Measurements from ENCODE around the gene THSD7A.

The THSD7A gene

DNA sequence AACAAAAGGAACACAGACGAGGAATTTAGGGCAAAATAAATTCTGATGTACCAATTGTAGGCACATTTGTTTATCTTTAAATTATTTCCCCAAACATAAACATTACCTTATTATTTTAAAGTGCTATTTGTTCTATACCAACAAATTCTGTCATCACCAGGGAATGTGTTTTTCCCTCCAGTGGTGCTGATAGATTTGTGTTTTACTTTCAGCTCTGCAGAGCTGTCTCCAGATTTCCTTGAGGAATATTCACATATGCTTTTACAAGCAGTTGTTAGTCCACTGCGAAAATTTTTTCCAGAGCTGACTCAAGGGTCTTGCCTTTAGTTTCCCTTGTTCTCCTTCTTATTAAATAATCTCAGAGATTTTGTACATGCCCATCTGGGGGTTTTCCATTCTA is 495.6 kb downstream of the THSD7A start:
- ChIA-PET POLR2A (no interaction called here), CTCF (no interaction called here)
- TF ChIP-seq, protein P1, sequence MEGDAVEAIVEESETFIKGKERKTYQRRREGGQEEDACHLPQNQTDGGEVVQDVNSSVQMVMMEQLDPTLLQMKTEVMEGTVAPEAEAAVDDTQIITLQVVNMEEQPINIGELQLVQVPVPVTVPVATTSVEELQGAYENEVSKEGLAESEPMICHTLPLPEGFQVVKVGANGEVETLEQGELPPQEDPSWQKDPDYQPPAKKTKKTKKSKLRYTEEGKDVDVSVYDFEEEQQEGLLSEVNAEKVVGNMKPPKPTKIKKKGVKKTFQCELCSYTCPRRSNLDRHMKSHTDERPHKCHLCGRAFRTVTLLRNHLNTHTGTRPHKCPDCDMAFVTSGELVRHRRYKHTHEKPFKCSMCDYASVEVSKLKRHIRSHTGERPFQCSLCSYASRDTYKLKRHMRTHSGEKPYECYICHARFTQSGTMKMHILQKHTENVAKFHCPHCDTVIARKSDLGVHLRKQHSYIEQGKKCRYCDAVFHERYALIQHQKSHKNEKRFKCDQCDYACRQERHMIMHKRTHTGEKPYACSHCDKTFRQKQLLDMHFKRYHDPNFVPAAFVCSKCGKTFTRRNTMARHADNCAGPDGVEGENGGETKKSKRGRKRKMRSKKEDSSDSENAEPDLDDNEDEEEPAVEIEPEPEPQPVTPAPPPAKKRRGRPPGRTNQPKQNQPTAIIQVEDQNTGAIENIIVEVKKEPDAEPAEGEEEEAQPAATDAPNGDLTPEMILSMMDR (IDR thresholded peaks at IDR 0.05; ENCODE audit: insufficient read depth, low read length, missing control alignments) = no peak
- no peak for DNase-seq (ENCODE audit: low read depth, low spot score)
- H3K4me3 ChIP-seq (ENCODE audit: low read depth, low read length) = no peak overlapping the region

DNA sequence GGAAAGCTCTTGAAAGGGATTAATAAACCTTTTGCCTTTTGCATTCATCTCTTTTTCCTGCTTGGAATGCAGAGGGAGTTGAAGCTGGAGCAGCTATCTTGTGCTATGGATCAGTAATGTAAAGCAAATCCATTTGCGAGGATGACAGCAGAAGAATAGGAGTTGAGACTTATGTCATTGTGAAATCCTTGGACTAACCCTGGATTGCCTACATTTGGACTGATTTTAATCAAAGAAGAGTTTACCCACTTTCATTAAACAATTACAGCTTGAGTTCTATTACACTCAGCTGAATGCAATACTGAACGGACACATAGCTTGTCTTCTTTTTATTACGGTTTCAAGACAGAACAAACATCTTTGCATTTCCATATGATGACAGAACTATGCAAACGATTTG is 496.1 kb downstream of the THSD7A start:
- CTCF ChIA-PET = no interaction called here
- DNase-seq (ENCODE audit: low read depth, low spot score) = no peak
- no peak overlapping the region for H3K4me3 ChIP-seq (ENCODE audit: low read depth, low read length)
- POLR2A ChIA-PET = no interaction called here
- TF ChIP-seq, protein P1 (IDR thresholded peaks at IDR 0.05; ENCODE audit: insufficient read depth, low read length, missing control alignments) = no peak

DNA sequence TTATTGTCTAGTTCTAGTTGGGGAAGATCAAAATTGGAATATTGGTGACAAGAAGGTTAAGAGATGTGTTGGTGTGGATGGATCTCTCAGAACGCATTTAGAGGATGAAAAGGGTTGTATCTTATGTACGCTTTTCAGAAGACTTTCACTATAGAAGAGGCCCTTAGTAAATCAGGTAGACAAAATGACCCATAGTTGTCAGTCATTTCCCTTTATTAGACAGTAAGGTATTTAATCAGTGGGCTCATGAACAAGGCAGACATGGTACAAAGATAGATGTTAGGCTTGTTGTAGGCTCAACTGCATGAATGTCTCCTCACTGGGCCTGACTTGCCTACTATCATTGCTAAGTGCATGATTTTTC is 499.2 kb downstream of the THSD7A start:
- TF ChIP-seq, protein P1 (IDR thresholded peaks at IDR 0.05; ENCODE audit: insufficient read depth, low read length, missing control alignments) = no peak
- no peak for DNase-seq (ENCODE audit: low read depth, low spot score)
- POLR2A ChIA-PET = no interaction called here
- CTCF ChIA-PET = no interaction called here
- no peak overlapping the region for H3K4me3 ChIP-seq (ENCODE audit: low read depth, low read length)

DNA sequence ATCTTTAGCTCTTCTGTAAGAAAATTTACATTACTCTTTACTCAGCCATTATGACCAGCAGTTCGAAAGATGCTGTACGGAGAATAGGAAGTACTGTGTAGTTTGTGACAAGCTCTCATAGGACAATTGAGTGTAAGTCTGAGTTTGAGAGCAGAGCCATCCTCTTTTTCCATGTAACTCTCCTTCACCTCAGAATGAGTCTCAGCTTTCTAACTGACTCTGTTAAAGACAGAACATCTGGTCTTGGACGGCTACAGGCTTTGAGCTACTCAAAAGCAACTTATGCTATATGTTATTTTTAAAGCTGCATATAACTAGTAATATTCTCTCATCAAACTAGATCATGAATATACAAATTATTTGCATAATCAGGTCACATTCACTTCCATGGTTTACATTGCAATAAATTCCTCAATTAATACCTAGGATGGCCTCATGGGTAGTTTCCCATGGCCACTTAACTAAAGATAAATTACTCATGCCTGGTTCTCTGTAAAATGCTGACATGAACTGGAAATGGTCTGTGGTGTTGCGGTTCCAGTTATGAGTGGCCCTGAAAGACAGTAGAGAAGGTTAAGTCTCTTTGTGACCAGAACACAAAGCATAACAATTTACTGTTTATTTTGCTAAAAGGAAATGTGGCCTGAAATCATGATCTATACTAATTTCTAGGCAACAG is 499.7 kb downstream of the THSD7A start:
- CTCF ChIA-PET = interaction anchor here (1.5 kb wide), 1 partner anchor 11 kb away, joined by 3 read pairs; no protein-coding TSS in a partner anchor
- TF ChIP-seq, protein P1 (IDR thresholded peaks at IDR 0.05; ENCODE audit: insufficient read depth, low read length, missing control alignments) = no peak
- POLR2A ChIA-PET = no interaction called here
- H3K4me3 ChIP-seq (ENCODE audit: low read depth, low read length) = no peak overlapping the region
- DNase-seq (ENCODE audit: low read depth, low spot score) = no peak

DNA sequence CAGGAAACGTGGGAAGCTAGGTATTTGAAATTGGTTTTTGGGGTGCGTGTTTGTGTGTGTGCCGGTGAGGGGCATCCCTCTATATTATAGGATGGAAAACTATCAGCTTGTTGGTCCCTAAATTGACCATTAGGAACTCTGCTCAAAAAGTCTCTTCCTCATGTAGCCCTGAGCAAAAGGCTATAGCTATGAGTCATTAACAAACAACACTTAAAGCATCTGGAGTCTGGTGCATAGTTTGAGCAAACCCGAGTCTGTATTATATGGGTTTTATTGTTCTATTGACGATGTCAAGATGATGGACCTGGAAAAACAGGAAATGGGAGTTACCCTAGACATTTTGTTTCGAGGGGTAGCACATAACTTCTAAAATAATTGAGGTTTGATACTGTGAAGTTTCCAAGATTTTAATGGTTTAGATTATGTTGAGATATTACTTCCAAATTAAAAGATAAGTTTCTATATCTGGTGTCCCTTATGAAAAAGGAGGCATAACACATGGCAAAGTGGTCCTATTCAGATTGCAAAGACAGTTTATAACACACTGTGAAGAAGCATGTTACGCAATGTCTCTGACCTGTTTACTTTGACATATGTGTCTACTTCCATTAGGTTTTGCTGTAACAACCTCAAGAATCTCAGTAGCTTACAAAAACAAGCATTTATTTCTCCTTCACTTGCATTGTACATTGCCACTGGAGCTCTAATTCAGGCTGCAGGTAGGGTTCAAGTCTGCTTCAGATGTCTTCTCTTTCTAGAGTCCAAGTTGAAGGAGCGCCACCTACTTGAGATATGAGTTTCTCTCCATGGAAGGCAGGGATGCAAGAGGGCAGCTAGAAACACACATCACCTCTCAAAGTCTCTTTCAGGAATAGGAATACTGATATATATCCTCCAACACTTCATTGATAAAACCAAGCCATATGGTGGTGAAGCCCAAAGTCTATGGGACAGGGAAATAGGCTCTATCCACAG is 500.6 kb downstream of the THSD7A start:
- ChIA-PET CTCF (interaction anchor here (1.5 kb wide), 1 partner anchor 12 kb away, joined by 3 read pairs; no protein-coding TSS in a partner anchor), POLR2A (no interaction called here)
- TF ChIP-seq, protein P1 (IDR thresholded peaks at IDR 0.05; ENCODE audit: insufficient read depth, low read length, missing control alignments) = no peak
- no peak overlapping the region for H3K4me3 ChIP-seq (ENCODE audit: low read depth, low read length)
- no peak for DNase-seq (ENCODE audit: low read depth, low spot score)

DNA sequence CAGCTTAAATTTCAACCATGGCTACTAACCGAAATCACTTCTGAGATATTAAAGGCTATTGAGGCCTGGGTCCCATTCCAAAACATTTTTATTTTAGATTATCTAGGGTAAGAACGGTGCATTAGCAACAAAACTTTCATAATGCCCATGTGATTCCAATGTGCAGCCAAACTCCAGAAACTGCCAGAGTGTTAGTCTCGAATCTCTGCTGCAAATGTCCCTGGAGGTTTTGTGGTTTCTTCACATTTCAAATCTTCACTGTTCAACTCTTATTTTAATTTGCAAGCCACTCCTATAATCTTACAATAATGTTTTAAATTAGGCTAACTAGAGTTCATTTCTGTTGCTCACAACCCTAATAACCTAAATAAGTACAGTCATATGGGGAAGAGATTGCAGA is 501.3 kb downstream of the THSD7A start:
- no peak overlapping the region for H3K4me3 ChIP-seq (ENCODE audit: low read depth, low read length)
- TF ChIP-seq, protein P1 (IDR thresholded peaks at IDR 0.05; ENCODE audit: insufficient read depth, low read length, missing control alignments) = no peak
- no peak for DNase-seq (ENCODE audit: low read depth, low spot score)
- ChIA-PET POLR2A (no interaction called here), CTCF (interaction anchor here (1.5 kb wide), 1 partner anchor 13 kb away, joined by 3 read pairs; no protein-coding TSS in a partner anchor)
